ENCODE measurements around the gene CMPK2. TPM values are rescaled to one million over a fixed set of nuclear protein-coding genes. Genes with fewer than 3 reads are reported as not detected.

Gene CMPK2
- total and polyA plus RNA-seq, 10 of the 15 experiments (the other 5 are each of a cell fraction or from before 2014, with no cell fraction given) = 0.50 to 5.6 (median 3.2) TPM

DNA sequence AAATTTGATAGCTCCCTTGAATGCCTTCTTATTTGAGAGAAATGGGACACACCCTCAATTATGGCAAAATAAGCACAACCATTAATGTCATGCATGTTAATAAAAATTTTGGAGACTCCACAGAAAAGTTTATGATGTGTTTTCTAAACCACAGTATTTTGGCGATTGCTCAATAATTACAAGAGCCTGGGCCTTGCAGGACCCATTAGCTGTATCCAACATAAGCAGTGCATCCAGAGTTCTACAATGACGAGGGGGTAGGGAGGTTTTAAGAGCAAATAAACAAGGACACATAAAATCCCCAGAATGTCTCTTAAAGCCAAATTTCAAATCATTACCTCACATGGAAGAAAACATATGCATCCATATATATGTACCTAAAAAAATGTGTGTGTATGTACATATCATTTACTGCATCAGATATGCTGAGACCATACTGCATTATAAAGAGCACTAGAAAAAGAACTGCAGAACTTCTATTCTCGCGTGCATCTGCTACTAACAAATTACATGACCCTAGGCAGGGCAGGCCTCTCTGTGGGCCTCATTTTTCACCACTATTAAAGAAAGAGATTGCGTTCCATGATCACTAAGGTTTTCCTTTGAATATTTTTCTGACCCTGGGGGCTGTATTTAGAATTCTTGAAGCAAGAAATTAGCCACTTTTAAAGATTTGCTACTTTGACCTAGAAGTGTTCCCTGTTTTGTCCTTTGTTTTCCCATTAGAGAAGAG lies 38.0 kb downstream of the CMPK2 start (continued):
- TF ChIP-seq, protein P1, sequence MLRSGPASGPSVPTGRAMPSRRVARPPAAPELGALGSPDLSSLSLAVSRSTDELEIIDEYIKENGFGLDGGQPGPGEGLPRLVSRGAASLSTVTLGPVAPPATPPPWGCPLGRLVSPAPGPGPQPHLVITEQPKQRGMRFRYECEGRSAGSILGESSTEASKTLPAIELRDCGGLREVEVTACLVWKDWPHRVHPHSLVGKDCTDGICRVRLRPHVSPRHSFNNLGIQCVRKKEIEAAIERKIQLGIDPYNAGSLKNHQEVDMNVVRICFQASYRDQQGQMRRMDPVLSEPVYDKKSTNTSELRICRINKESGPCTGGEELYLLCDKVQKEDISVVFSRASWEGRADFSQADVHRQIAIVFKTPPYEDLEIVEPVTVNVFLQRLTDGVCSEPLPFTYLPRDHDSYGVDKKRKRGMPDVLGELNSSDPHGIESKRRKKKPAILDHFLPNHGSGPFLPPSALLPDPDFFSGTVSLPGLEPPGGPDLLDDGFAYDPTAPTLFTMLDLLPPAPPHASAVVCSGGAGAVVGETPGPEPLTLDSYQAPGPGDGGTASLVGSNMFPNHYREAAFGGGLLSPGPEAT (IDR thresholded peaks at IDR 0.05; ENCODE audit: low read depth) = no peak
- no peak for TF ChIP-seq POU2F2 (IDR thresholded peaks at IDR 0.05; ENCODE audit: borderline replicate concordance, low read depth, low read length)
- no peak for TF ChIP-seq SIX5 (IDR thresholded peaks at IDR 0.05; ENCODE audit: low read depth, low read length, severe bottlenecking)
- TF ChIP-seq REST (IDR thresholded peaks at IDR 0.05; ENCODE audit: low read depth, low read length) = no peak
- no peak for TF ChIP-seq ESRRA (IDR thresholded peaks at IDR 0.05; ENCODE audit: low read length)
- TF ChIP-seq, protein P2, sequence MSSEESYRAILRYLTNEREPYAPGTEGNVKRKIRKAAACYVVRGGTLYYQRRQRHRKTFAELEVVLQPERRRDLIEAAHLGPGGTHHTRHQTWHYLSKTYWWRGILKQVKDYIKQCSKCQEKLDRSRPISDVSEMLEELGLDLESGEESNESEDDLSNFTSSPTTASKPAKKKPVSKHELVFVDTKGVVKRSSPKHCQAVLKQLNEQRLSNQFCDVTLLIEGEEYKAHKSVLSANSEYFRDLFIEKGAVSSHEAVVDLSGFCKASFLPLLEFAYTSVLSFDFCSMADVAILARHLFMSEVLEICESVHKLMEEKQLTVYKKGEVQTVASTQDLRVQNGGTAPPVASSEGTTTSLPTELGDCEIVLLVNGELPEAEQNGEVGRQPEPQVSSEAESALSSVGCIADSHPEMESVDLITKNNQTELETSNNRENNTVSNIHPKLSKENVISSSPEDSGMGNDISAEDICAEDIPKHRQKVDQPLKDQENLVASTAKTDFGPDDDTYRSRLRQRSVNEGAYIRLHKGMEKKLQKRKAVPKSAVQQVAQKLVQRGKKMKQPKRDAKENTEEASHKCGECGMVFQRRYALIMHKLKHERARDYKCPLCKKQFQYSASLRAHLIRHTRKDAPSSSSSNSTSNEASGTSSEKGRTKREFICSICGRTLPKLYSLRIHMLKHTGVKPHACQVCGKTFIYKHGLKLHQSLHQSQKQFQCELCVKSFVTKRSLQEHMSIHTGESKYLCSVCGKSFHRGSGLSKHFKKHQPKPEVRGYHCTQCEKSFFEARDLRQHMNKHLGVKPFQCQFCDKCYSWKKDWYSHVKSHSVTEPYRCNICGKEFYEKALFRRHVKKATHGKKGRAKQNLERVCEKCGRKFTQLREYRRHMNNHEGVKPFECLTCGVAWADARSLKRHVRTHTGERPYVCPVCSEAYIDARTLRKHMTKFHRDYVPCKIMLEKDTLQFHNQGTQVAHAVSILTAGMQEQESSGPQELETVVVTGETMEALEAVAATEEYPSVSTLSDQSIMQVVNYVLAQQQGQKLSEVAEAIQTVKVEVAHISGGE (CRISPR knock-in tag; IDR thresholded peaks at IDR 0.05) = no peak
- TF ChIP-seq TCF3 (IDR thresholded peaks at IDR 0.05; ENCODE audit: borderline replicate concordance, insufficient read depth, low read depth, low read length) = no peak
- TF ChIP-seq SUZ12 (IDR thresholded peaks at IDR 0.05; ENCODE audit: unreplicated experiment) = no peak

Measured in GM12878 (cell line).